Peyer's patch (tissue), 4 donors: ENCODE data around the gene ASB13. TPM values are rescaled to one million over a fixed set of nuclear protein-coding genes. Genes with fewer than 3 reads are reported as not detected.

Source experiments
- DNase-seq, 3 donors: peaks; one replicate each; pipeline ENCODE4 v3.0.0-alpha.2; 2017 to 2019
- H3K27ac ChIP-seq, 4 donors: fragments of 200-600 bp; sonication (generic); one replicate each; pipeline ENCODE4 v1.5.1; 2016 to 2019
- H3K27me3 ChIP-seq, 2 donors: fragments of 200-600 bp; sonication (generic); one replicate each; pipeline ENCODE4 v1.5.1; 2019
- H3K36me3 ChIP-seq, 3 donors: fragments of 200-600 bp; sonication (generic); one replicate each; pipeline ENCODE4 v1.5.1; 2016 to 2019
- H3K4me1 ChIP-seq, 4 donors: fragments of 200-600 bp; sonication (generic); one replicate each; pipeline ENCODE4 v1.5.1; 2016 to 2019
- H3K4me3 ChIP-seq, 4 donors: fragments of 200-600 bp; sonication (generic); 1 replicate in 3 of 4; 2 replicates in 1 of 4; pipeline ENCODE4 v1.5.1; 2016 to 2019; ENCODE audit warnings: mild to moderate bottlenecking in 1 of 4
- H3K9me3 ChIP-seq, 4 donors: fragments of 200-600 bp; sonication (generic); one replicate each; pipeline ENCODE4 v1.5.1; 2016 to 2019; ENCODE audit warnings: mild to moderate bottlenecking in 1 of 4
- CTCF ChIP-seq, 6 experiments: fragments of 450-650 bp in 4 of 6; fragments of 200-600 bp in 2 of 6; sonication (generic) in 1 of 6; IDR thresholded peaks; one replicate each; pipeline ENCODE4 v1.5.1; 2017 to 2019; ENCODE audit warnings: antibody characterized with exemption in 6 of 6, mild to moderate bottlenecking in 3 of 6, moderate library complexity in 1 of 6
- POLR2A ChIP-seq, 2 donors: fragments of 450-650 bp; IDR thresholded peaks; one replicate each; pipeline ENCODE4 v1.5.1; 2017; ENCODE audit warnings: antibody characterized with exemption in 2 of 2, mild to moderate bottlenecking in 2 of 2, moderate library complexity in 2 of 2
- total RNA-seq, 4 donors: library from RNA; depleted of rRNA; stranded (reverse); fragments of >200 nt; gene quantifications; one replicate each; pipeline ENCODE4 v1.1.0, GENCODE V29; 2016

Gene ASB13
- total RNA-seq, 4 donors from 2014 or later: 28.1 to 80.9 (median 61.2) TPM

- DNase-seq: no peak
- Histone ChIP-seq H3K27me3 (no peaks in the 10 kb centered on the region), H3K36me3 (peaks cover 0 to 41% (median 0%) of the 10 kb centered on the region in 3 donors), H3K9me3 (no peaks in the 10 kb centered on the region), H3K27ac (peak overlapping the region in 2 of 4 donors; percentile 12 to 57), H3K4me3 (no peak overlapping the region), H3K4me1 (peaks cover 0 to 26% (median 0%) of the 10 kb centered on the region in 4 donors)
- TF ChIP-seq POLR2A (IDR thresholded peaks at IDR 0.05) (no peak), CTCF (IDR thresholded peaks at IDR 0.05) (no peak)
These were observed 15.6 kb downstream of the ASB13 start for GRCh38 chr10:5650664-5651387.

GRCh38 chr10:5649746-5650145 is 16.6 kb downstream of the ASB13 start:
- H3K9me3 ChIP-seq: no peaks in the 10 kb centered on the region
- peaks cover 0 to 24% (median 0%) of the 10 kb centered on the region in 4 donors for H3K4me1 ChIP-seq
- H3K27me3 ChIP-seq: no peaks in the 10 kb centered on the region
- TF ChIP-seq POLR2A (IDR thresholded peaks at IDR 0.05): no peak
- no peak for TF ChIP-seq CTCF (IDR thresholded peaks at IDR 0.05)
- H3K36me3 ChIP-seq: peaks cover 0 to 41% (median 0%) of the 10 kb centered on the region in 3 donors
- no peak overlapping the region for H3K4me3 ChIP-seq
- no peak for DNase-seq
- no peak overlapping the region for H3K27ac ChIP-seq

- TF ChIP-seq POLR2A (IDR thresholded peaks at IDR 0.05): no peak
- TF ChIP-seq CTCF (IDR thresholded peaks at IDR 0.05): no peak
- Histone ChIP-seq H3K9me3 (no peaks in the 10 kb centered on the region), H3K27ac (no peak overlapping the region), H3K36me3 (peaks cover 0 to 46% (median 0%) of the 10 kb centered on the region in 3 donors), H3K4me1 (peaks cover 0 to 20% (median 0%) of the 10 kb centered on the region in 4 donors), H3K4me3 (no peak overlapping the region), H3K27me3 (no peaks in the 10 kb centered on the region)
- peak in 1 of 3 donors; percentile 46 for DNase-seq
These were observed 17.6 kb downstream of the ASB13 start for GRCh38 chr10:5648494-5649457.

- TF ChIP-seq CTCF (IDR thresholded peaks at IDR 0.05) (no peak), POLR2A (IDR thresholded peaks at IDR 0.05) (no peak)
- peaks cover 0 to 54% (median 0%) of the 10 kb centered on the region in 3 donors for H3K36me3 ChIP-seq
- H3K4me3 ChIP-seq: no peak overlapping the region
- no peaks in the 10 kb centered on the region for H3K9me3 ChIP-seq
- DNase-seq: peak in 1 of 3 donors; percentile 14
- H3K27me3 ChIP-seq: no peaks in the 10 kb centered on the region
- H3K4me1 ChIP-seq: peaks cover 0 to 18% (median 0%) of the 10 kb centered on the region in 4 donors
- peak overlapping the region in 1 of 4 donors; percentile 15 for H3K27ac ChIP-seq
These were observed 18.7 kb downstream of the ASB13 start for GRCh38 chr10:5647507-5648240.
